Dendritic cell treated with granulocyte-macrophage colony-stimulating factor and Interleukin-4, amounts not matched to agents 40 ng/mL and 50 ng/mL, for 4 days (primary cell): Measurements from ENCODE around the gene ALS2.
"Not testable (repeated sequence)": the region's sequence is repeated elsewhere in the genome, so short reads cannot be mapped to it uniquely, and the experiment has no call there.

ENCODE experiments used
- H3K27ac Mint-ChIP-seq: one replicate; pipeline ENCODE4 v1.8.0; 2022; ENCODE audit warnings: mild to moderate bottlenecking, mixed read lengths
- H3K27me3 Mint-ChIP-seq: one replicate; pipeline ENCODE4 v1.8.0; 2022; ENCODE audit warnings: mild to moderate bottlenecking, mixed read lengths
- H3K36me3 Mint-ChIP-seq: one replicate; pipeline ENCODE4 v1.8.0; 2022; ENCODE audit warnings: low read depth, mixed read lengths
- H3K4me1 Mint-ChIP-seq: one replicate; pipeline ENCODE4 v1.8.0; 2022; ENCODE audit warnings: low read depth, mixed read lengths
- H3K4me3 Mint-ChIP-seq: one replicate; pipeline ENCODE4 v1.8.0; 2022; ENCODE audit warnings: mild to moderate bottlenecking, moderate library complexity, mixed read lengths
- H3K9me3 Mint-ChIP-seq: one replicate; pipeline ENCODE4 v1.8.0; 2022; ENCODE audit warnings: mixed read lengths
- intact Hi-C: fragments of 100-400 bp; cut with micrococcal nuclease; formaldehyde crosslinking; loops from one replicate; pipeline ENCODE4 v1.15.0; 2022

ALS2 gene

DNA sequence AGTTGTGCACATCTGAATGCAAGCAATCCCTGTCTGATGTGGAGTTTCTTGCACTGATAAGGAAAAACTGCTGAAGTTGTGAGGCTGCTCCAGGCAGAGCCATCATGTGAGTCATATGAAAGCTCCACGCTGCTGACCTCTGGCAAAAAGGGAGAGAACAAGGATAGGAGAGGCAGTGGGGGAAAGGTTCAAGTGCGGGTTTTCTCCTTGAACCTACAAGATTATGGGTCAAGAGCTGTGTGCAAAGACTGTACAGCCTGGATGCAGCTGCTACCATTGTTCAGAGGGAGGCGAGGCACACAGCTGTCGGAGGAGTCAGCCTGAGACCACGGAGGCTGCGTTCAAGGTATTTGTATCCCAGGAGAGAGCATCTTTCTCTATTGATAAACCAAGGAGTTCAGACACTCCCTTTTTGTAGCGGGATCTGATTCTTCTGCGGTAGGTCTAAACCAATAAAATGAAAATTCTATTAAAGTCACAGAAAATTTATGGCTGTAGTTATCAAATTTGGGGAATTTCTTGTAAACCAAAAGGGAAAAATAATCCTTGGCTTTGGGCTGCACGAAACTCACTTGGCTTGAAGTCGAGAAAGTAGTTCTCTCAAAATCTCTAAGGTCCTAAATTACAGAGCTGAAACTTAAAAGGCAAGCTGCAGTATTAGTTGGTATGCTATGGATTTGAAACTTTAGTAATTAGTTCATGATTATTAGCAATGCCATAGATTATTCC is 25.9 kb upstream of the ALS2 start, which contains the start of gene CDK15:
Gene CDK15, plus strand, starts transcription at position 96 of the 729 bp plus-strand sequence. Its CDS starts 128 bp downstream, at position 224.
- intact Hi-C loops: no loop called here
- no peaks in the 10 kb centered on the region for H3K36me3 Mint-ChIP-seq
- H3K4me1 Mint-ChIP-seq: no peaks in the 10 kb centered on the region
- H3K9me3 Mint-ChIP-seq: no peaks in the 10 kb centered on the region
- H3K27me3 Mint-ChIP-seq: no peaks in the 10 kb centered on the region
- H3K4me3 Mint-ChIP-seq: no peak within 1 kb of the TSS
- no peak within 1 kb of the TSS for H3K27ac Mint-ChIP-seq

DNA sequence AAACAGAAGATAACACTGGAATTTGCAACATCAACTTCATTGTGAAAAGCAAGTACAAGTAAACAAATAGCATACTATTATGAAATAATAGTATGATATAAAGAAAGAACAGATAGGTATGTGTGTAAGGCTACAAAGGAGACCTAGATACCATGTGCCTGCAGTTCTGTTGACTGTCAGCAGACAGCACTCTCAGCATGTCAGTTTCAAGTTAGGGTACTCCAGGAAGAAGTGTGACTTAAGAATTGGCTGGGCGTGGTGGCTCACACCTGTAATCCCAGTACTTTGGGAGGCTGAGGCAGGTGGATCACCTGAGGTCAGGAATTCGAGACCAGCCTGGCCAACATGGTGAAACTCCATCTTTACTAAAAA is 18.2 kb upstream of the ALS2 start:
- intact Hi-C loops: loop anchor here (5.0 kb wide), 1 partner anchor 378 kb away; no protein-coding TSS in a partner anchor
- H3K36me3 Mint-ChIP-seq, H3K27me3 Mint-ChIP-seq, H3K4me3 Mint-ChIP-seq, H3K9me3 Mint-ChIP-seq, H3K27ac Mint-ChIP-seq, H3K4me1 Mint-ChIP-seq: not testable (repeated sequence)

DNA sequence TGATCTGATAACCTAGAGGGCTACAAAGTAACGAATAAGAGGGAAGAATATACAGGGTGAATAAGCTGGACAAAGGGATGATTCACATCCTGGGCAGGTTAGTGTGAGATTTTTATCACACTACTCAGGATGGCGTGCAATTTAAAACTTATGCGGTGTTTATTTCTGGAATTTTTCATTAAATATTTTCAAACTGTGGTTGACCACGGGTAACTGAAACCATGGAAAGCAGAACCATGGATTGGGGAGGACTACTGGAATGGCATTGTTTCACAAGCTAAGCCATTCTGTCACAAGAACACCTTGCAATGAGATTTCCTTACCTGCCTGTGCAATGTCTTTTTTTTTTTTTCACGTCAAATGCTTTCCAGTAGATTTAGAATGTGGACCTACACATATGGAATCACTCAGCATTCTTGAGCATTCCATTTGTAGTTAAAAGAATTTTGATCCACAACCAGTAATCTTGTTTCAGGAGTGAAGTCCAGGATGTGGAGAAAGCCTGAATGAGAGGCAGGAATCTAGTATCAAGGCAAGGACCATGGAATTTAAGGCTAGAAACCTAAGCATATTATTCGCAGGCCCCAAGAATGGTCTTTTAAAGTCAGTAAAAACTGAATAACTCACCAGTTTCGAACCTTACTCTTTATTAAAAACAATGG is 17.6 kb upstream of the ALS2 start:
- H3K4me1 Mint-ChIP-seq: no peaks in the 10 kb centered on the region
- H3K36me3 Mint-ChIP-seq: no peaks in the 10 kb centered on the region
- no peak overlapping the region for H3K27ac Mint-ChIP-seq
- H3K4me3 Mint-ChIP-seq: no peak overlapping the region
- no peaks in the 10 kb centered on the region for H3K27me3 Mint-ChIP-seq
- H3K9me3 Mint-ChIP-seq: no peaks in the 10 kb centered on the region
- intact Hi-C loops: loop anchor here (5.0 kb wide), 1 partner anchor 379 kb away; no protein-coding TSS in a partner anchor

DNA sequence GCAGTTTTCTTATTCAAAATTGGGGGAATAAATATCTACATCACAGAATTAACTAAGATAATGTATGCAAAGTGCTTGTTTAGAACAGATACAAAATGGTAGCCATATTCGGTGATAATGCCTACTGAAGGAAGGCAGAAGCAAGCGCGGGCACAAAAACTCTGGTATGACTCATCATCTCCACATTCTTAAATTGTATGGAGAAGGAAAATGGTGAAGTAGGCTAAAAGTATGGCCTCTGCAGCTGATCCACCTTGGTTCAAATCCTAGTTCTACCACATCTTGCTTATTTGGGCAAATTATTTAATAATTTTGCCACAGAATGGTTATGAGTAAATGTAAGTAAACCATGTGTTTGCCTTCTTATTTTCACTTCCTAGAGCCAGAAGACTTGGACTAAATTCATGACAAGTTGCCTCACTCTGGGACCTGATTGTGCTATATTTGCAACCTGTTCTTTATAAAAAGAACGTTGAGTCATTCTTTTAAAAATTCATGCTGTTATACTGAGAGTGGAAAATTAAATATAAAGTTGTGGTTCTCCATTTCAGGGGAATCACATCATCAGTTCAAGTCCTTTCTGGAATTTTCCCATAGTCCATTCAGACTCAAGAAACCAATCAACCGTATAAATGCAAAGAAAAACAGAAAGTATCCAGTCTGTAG is 16.6 kb upstream of the ALS2 start:
- no peak overlapping the region for H3K4me3 Mint-ChIP-seq
- no peaks in the 10 kb centered on the region for H3K4me1 Mint-ChIP-seq
- intact Hi-C loops: loop anchor here (5.0 kb wide), 1 partner anchor 380 kb away; no protein-coding TSS in a partner anchor
- H3K9me3 Mint-ChIP-seq: no peaks in the 10 kb centered on the region
- no peak overlapping the region for H3K27ac Mint-ChIP-seq
- no peaks in the 10 kb centered on the region for H3K27me3 Mint-ChIP-seq
- H3K36me3 Mint-ChIP-seq: no peaks in the 10 kb centered on the region

DNA sequence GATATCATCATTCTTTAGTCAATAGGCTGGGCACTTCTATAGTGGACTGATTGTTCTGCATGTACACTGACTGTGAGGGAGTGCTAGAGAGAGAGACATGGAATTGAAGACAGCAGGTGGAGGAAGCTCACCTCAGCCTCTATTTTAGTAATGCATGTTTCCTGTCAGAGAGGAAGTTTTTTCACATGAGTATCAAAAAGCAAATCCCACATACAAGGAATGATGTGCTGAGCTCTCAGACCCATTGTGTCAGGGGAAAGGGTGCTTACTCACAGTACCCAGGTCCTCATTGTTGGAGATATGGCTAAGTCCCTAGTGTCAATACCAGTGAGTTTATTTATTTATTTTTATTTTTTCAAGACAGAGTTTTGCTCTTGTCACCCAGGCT is 15.7 kb upstream of the ALS2 start:
- H3K4me3 Mint-ChIP-seq: no peak overlapping the region
- no peaks in the 10 kb centered on the region for H3K36me3 Mint-ChIP-seq
- no peak overlapping the region for H3K27ac Mint-ChIP-seq
- H3K27me3 Mint-ChIP-seq: no peaks in the 10 kb centered on the region
- H3K9me3 Mint-ChIP-seq: no peaks in the 10 kb centered on the region
- intact Hi-C loops: loop anchor here (5.0 kb wide), 1 partner anchor 381 kb away; no protein-coding TSS in a partner anchor
- no peaks in the 10 kb centered on the region for H3K4me1 Mint-ChIP-seq

DNA sequence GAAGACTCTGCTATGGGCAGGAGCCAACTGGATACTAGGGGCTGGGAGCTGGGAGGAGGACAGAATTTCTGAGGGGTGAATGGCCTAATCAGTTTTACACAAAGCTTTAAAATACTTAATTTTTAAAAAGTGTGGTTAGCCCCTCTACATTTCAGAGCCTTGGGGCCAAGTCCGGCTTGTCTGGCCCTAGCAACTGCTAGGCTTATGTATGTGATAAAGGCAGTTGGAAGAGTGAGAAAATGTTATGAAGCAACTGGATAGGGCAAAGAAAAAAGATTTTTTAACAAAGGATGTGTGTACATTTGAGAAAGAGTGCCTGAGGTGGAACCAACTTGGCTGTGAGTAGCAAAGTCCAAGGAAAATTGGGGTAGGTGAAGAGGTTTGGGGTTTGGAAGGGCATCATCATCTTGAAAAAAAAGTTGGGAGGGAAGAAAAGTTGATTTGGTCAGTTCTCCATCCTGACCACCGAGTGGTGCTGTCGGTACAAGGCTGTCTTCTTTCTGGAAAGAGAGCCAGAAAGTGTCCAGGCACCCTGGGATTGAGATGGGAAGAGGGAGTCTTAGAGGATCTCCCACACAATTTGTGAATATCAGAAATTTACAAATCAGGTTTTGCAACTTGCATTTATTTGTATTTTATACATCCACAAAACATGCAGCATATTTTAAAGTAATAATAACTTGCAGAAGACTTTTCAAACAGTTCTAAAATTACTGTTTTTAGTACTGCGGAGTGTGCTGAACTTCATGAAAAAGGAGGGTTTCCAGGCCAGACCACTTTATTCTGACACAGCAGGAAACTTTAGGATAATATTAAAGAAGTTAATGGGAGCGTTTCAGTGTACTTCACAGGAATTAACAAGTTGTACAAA is 15.1 kb upstream of the ALS2 start:
- Mint-ChIP-seq H3K9me3 (no peaks in the 10 kb centered on the region), H3K4me3 (no peak overlapping the region), H3K4me1 (no peaks in the 10 kb centered on the region), H3K36me3 (no peaks in the 10 kb centered on the region), H3K27ac (no peak overlapping the region), H3K27me3 (no peaks in the 10 kb centered on the region)
- intact Hi-C loops: loop anchor here (5.0 kb wide), 1 partner anchor 381 kb away; no protein-coding TSS in a partner anchor

DNA sequence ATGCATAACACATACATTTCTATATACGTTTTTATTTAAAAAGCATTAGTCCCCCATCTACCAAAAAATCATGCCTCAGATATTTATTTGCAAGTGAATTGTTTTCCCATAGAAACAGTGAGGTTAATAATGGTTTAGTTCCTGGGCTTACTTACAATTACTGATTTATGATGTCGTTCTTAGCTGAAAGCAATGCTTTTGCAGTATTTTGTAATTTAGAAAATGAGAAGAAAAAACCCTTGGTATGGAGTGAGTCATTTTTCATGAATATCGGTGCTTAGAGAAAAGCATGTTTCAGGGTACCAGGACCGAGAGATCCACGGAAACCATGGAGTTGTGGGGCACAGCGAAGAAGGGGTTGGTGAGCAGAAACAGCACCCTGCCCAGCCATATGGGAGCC is 13.6 kb upstream of the ALS2 start:
- no peaks in the 10 kb centered on the region for H3K4me1 Mint-ChIP-seq
- no peaks in the 10 kb centered on the region for H3K9me3 Mint-ChIP-seq
- no peaks in the 10 kb centered on the region for H3K27me3 Mint-ChIP-seq
- H3K4me3 Mint-ChIP-seq: no peak overlapping the region
- no peaks in the 10 kb centered on the region for H3K36me3 Mint-ChIP-seq
- intact Hi-C loops: no loop called here
- H3K27ac Mint-ChIP-seq: no peak overlapping the region

DNA sequence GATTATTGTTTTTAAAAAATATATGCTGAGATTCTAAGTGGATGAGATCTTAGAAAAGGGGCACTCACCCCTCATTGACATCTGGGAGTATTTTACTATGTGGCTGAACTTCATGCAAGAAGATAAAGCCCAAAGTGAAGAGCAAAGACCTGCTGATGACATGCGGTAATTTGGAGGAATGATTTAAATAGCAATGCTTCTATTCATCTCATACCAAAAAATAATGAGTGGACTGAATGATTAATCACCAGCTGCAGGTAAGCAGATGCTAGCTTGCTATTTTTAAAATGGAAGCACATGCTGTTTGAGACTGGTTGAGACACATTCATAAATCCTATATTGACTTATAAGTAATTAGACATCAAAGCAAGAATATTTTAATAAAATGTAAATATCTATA is 12.9 kb upstream of the ALS2 start:
- intact Hi-C loops: no loop called here

DNA sequence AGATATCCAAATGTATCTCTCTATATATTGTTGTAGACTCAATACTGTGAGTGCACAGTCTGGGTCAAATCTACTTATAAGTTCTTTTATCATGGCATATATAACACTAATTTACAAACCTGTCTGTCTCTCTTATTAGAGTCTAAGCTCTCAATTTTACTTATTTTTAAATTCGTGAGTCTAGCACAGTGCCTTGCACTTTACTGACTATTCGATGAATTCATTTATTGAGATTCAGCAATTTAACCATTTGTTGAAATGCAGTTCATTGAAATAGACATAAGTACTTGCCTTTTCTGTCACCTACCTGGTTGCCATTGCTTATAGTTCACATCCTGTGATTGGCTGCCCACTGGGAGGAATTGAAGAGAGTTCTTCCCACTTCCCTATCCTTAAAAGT is 10.3 kb upstream of the ALS2 start:
- Mint-ChIP-seq H3K4me3 (no peak overlapping the region), H3K36me3 (no peaks in the 10 kb centered on the region), H3K27me3 (no peaks in the 10 kb centered on the region), H3K9me3 (no peaks in the 10 kb centered on the region), H3K27ac (no peak overlapping the region), H3K4me1 (peaks cover 14% of the 10 kb centered on the region)
- intact Hi-C loops: no loop called here

More for the DNA sequence above, 12.9 kb upstream of the ALS2 start:
- Mint-ChIP-seq H3K27me3 (no peaks in the 10 kb centered on the region), H3K9me3 (no peaks in the 10 kb centered on the region), H3K36me3 (no peaks in the 10 kb centered on the region), H3K4me1 (no peaks in the 10 kb centered on the region), H3K27ac (no peak overlapping the region), H3K4me3 (no peak overlapping the region)

DNA sequence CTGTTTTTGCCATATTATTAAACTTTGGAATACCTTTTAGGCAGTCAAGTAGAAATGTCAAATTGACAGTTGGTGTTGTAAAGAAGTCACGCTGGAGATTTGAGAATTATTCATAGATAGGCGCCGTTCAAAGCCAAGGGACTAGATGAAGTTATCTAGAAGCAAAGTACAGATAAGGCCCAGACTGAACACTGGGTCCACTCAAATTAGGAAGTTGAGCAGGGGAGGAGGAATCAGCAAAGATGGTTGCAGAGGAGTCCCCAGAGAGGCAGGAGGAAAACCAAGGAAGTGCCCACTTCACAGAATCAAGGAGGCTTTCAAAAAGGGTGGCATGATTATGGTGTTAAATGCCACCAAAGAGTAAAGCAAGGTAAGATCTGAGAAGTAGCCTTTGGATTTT is 9.6 kb upstream of the ALS2 start:
- peaks cover 14% of the 10 kb centered on the region for H3K4me1 Mint-ChIP-seq
- H3K27ac Mint-ChIP-seq: no peak overlapping the region
- H3K36me3 Mint-ChIP-seq: no peaks in the 10 kb centered on the region
- no peaks in the 10 kb centered on the region for H3K9me3 Mint-ChIP-seq
- intact Hi-C loops: no loop called here
- H3K27me3 Mint-ChIP-seq: no peaks in the 10 kb centered on the region
- H3K4me3 Mint-ChIP-seq: no peak overlapping the region

DNA sequence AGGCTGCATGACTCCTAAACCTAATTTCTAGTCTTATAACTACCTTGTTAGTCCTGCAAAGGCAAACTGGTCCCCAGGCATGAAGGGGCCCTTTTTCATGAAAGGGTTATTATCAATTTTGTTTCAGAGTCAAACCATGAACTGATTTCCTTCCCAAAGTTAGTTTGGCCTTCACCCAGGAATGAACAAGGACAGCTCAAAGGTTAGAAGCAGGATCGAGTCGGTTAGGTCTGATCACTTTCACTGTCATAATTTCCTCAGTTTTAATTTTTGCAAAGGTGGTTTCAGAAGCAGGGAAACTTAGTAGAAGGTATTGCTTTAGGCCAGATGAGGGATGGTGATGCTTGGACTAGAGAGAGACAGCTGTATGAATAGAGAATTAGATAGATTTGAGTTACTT is 8.7 kb upstream of the ALS2 start:
- H3K27ac Mint-ChIP-seq: no peak overlapping the region
- H3K36me3 Mint-ChIP-seq: no peaks in the 10 kb centered on the region
- intact Hi-C loops: loop anchor here (10.0 kb wide), 1 partner anchor 335 kb away; the partner anchor contains the start of genes STRADB and TRAK2
- H3K4me3 Mint-ChIP-seq: no peak overlapping the region
- H3K4me1 Mint-ChIP-seq: peaks cover 14% of the 10 kb centered on the region
- H3K9me3 Mint-ChIP-seq: no peaks in the 10 kb centered on the region
- no peaks in the 10 kb centered on the region for H3K27me3 Mint-ChIP-seq

DNA sequence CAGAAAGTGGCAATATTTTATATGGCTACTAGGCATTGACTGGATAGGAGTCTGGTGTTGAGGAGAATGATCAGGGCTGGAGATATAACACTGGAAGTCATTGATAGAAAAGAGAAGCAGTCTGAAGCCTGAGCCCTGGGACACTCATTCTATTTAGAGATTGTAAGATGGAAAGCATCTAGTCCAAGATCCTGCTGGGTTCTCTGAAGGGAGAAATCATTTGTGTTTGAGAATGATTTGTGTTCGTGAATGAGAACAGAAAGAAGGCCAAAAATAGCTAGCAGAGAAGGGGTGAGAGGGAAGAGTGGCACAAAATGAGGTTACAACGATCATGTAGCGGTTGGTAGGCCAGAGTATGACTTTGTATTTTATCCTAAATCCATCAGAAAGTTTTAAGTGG is 7.6 kb upstream of the ALS2 start:
- intact Hi-C loops: loop anchor here (10.0 kb wide), 1 partner anchor 334 kb away; the partner anchor contains the start of genes STRADB and TRAK2

DNA sequence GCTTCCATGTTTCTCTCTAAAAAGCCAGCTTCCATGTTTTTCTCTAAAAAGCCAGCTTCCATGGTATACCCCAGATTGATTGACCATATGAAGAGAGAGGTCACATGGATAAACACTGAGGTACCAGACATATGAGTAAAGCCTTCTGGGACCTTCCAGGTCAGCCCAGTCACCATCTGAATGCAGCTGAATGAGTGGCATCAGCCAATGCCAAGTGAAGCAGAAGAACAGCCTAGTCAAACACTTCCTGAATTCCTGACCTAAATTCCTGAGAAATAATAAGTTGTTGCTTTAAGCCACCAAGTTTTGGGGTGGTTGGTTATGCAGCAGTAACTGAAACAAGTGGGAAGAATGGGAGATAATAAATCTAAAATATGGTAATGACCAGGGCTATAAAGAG is 5.7 kb upstream of the ALS2 start:
- no peaks in the 10 kb centered on the region for H3K9me3 Mint-ChIP-seq
- intact Hi-C loops: loop anchor here (10.0 kb wide), 1 partner anchor 332 kb away; the partner anchor contains the start of genes STRADB and TRAK2

More for the DNA sequence above, 7.6 kb upstream of the ALS2 start:
- Mint-ChIP-seq H3K9me3 (no peaks in the 10 kb centered on the region), H3K27ac (no peak overlapping the region), H3K4me1 (peaks cover 14% of the 10 kb centered on the region), H3K4me3 (no peak overlapping the region), H3K27me3 (peaks cover 2% of the 10 kb centered on the region), H3K36me3 (no peaks in the 10 kb centered on the region)

More for the DNA sequence above, 5.7 kb upstream of the ALS2 start:
- Mint-ChIP-seq H3K4me3 (no peak overlapping the region), H3K27ac (no peak overlapping the region), H3K4me1 (peaks cover 19% of the 10 kb centered on the region), H3K36me3 (peaks cover 2% of the 10 kb centered on the region), H3K27me3 (peaks cover 9% of the 10 kb centered on the region)
